Measurements from ENCODE around the gene ACVR2A.
A peak's percentile ranks its signal among the peaks of the same experiment; 100 is the strongest.

Gene ACVR2A

DNA sequence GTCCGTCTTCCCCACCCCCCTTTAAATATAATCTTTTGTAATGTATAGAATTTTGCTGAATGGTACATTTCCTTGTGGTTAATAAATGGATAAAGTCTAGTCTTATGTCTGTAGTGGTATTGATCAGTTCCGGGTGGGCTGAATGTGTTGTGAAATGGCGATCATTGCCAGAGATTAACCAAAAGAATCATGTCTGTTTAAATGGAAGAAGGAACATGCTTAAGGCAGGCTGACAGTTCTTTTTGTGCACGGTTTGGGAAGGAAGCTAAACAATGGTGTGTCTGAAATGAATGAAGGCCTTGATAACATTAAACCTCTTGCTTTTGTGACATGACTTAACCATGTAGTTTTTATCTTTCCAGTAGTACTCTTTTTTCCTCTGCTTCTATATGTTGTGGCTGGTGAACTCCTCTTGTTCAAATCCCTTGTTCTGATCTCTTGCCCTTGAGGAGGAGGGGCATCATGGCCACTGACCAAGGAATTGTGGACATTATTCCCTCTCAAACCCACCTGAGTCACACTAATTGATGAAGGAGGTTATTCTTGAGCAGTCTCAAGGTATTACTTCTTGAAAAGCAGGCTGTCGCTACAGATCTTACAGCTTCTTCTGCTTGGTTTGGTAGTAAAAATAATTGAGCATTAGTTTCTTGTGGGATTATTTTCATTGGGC is 1.7 kb downstream of the ACVR2A start:
- H3K36me3 Mint-ChIP-seq: peaks cover 8% of the 10 kb centered on the region
- H3K27ac Mint-ChIP-seq: peak overlapping the region; percentile 23
- H3K4me3 Mint-ChIP-seq: peak overlapping the region; percentile 88
- peaks cover 54% of the 10 kb centered on the region for H3K4me1 Mint-ChIP-seq (ENCODE audit: low read depth)
- H3K27me3 Mint-ChIP-seq: peaks cover 11% of the 10 kb centered on the region
- H3K9me3 Mint-ChIP-seq (ENCODE audit: low read depth): no peaks in the 10 kb centered on the region

DNA sequence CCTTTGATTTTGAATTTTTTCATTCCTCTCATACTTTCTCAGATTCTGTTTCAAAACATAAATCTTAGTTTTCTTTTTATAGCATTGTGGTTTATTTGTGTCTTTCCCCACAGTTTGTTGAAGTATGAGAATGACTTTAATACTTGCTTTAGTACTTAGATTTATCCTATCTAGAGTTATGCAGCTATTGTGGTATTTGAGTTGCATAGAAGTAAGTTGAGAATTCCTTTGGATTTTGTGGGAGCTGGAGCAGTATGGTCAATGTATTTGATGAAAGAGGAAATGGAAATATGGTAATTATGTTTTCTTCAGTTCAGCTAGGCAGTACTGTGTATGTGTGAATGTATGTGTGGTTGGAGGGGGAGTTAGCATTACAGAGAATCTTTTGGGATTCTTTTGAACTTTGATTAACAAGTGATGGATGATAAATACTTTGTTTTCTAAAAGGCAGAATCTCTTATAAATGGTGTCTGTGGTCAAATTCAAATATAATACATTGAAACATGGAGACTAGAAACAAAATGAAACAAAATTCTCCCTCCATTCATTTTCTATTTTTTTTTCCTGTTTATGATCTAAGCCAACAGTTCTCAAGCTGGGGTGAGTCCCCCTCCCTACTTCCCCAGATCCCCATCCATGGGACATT is 3.0 kb downstream of the ACVR2A start:
- H3K27ac Mint-ChIP-seq: no peak overlapping the region

DNA sequence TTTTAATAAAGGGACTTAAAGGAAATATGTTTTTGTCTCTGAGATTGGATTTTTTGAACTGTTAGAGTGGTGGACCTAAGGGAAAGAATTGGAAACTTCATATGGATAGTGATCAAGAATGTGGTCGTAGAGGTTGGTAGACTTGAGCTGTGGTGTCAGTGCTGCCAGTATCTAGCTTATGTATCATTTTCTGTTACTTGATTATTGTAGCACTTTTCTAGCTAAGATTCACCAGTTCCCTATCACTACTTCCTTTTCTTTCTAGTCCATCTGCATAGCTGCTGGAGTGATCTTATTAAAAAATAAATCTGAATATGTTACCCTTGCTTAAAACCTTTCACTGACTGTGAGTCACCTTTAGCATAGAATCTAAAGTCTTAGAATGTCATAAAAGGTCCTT is 6.0 kb downstream of the ACVR2A start:
- peaks cover 57% of the 10 kb centered on the region for H3K4me1 Mint-ChIP-seq (ENCODE audit: low read depth)
- H3K36me3 Mint-ChIP-seq: peaks cover 8% of the 10 kb centered on the region
- H3K4me3 Mint-ChIP-seq: no peak overlapping the region

More for the DNA sequence above, 3.0 kb downstream of the ACVR2A start:
- Mint-ChIP-seq H3K4me3 (peak overlapping the region; percentile 17), H3K36me3 (peaks cover 8% of the 10 kb centered on the region), H3K27me3 (peaks cover 5% of the 10 kb centered on the region), H3K4me1 (ENCODE audit: low read depth) (peaks cover 62% of the 10 kb centered on the region), H3K9me3 (ENCODE audit: low read depth) (no peaks in the 10 kb centered on the region)

DNA sequence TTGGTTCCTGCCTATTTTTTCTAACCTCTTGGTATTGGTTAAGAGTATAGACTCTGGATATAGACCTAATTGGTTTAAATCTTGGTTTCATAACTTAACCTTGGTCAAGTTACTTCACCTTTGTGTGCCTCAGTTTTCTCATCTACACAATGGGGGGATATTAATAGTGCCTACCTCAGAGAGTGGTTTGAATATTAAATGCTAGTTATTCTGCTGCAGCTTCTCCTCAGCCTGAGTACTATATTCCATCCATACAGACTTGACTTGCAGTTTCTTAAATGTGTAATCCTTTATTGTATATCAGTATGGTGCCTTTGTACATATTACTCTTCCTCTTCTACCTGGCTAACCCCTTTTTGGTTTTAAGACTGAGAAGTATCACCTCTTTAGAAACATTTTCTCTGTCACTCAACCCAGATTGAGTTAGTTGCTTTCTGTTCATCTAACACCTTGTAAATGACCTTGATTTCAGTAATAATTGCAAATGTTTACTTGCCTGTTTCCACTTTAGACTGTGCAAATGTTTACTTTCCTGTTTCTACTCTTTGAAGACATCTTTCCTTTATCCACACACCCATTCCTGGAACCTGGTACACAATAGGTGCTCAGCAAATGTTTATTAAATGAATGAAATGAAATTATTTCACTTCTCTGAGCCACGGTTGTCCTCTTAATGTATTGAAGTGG is 6.6 kb downstream of the ACVR2A start:
- peaks cover 5% of the 10 kb centered on the region for H3K27me3 Mint-ChIP-seq
- peaks cover 51% of the 10 kb centered on the region for H3K4me1 Mint-ChIP-seq (ENCODE audit: low read depth)
- H3K27ac Mint-ChIP-seq: no peak overlapping the region

More for the DNA sequence above, 6.0 kb downstream of the ACVR2A start:
- H3K9me3 Mint-ChIP-seq (ENCODE audit: low read depth): no peaks in the 10 kb centered on the region
- H3K27ac Mint-ChIP-seq: no peak overlapping the region
- peaks cover 5% of the 10 kb centered on the region for H3K27me3 Mint-ChIP-seq

DNA sequence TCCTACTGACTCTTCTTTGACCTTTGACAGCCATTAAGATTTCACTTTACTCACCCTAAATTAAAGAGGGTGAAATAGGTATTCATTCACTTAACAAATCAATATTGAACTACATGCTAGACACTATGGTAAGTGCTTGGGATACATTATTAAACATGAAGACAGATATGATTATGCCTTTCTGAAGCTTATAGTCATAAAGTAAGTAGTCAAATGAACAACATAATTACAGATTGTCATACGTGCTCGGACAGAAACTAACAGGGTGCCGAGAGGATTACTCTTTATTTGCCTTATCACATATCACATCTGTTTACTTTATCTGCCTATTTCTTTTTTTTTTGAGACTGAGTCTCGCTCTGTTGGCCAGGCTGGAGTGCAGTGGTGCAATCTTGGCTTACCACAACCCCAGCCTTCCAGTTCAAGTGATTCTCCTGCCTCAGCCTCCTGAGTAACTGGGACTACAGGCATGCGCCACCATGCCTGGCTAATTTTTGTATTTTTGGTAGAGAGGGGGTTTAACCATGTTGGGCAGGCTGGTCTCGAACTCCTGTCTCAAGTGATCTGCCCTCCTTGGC is 9.8 kb downstream of the ACVR2A start:
- Mint-ChIP-seq H3K9me3 (ENCODE audit: low read depth) (no peaks in the 10 kb centered on the region), H3K36me3 (no peaks in the 10 kb centered on the region), H3K4me3 (no peak overlapping the region), H3K4me1 (ENCODE audit: low read depth) (peaks cover 36% of the 10 kb centered on the region), H3K27ac (no peak overlapping the region), H3K27me3 (no peaks in the 10 kb centered on the region)

More for the DNA sequence above, 6.6 kb downstream of the ACVR2A start:
- H3K9me3 Mint-ChIP-seq (ENCODE audit: low read depth): no peaks in the 10 kb centered on the region
- peaks cover 7% of the 10 kb centered on the region for H3K36me3 Mint-ChIP-seq
- no peak overlapping the region for H3K4me3 Mint-ChIP-seq

DNA sequence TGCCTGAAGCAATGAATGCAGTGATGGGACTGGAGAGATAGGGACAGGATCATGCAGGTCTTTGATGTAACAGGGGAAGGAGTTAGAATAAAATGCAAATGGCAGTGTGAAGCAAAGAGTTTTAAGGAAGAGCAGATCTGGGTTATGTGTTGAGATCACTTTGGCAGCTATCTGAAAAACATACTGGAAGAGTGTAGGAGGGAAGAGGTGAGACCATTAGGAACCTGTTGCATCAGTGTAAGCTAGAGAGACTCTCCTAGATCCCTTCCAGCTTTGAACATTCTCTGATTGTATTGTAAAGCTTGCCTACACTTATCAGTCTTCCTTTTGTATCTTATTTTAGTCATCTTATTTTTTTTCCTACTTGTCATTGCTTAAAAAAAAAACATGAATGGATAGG is 10.5 kb downstream of the ACVR2A start:
- H3K36me3 Mint-ChIP-seq: no peaks in the 10 kb centered on the region
- no peak overlapping the region for H3K27ac Mint-ChIP-seq
- no peaks in the 10 kb centered on the region for H3K9me3 Mint-ChIP-seq (ENCODE audit: low read depth)
- peaks cover 34% of the 10 kb centered on the region for H3K4me1 Mint-ChIP-seq (ENCODE audit: low read depth)
- no peaks in the 10 kb centered on the region for H3K27me3 Mint-ChIP-seq
- no peak overlapping the region for H3K4me3 Mint-ChIP-seq

DNA sequence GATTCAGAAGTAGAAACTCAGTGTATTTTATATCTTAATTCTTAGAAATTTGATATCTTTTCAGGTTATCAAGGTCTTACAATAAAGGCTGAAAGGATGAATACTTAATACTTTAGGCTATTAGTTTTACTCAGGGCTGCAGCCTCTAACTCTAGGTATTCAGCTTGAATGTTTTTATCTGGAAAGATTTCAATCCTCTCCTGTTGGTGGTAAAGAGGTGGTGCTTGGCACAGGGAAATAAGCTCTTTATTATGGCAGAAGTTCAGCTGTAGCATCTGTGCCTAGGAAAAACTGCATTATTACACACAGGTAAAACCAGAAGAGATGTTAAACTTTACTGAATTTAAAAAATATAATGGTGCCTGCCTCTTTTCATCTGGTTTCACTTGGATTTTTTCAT is 11.1 kb downstream of the ACVR2A start:
- no peak overlapping the region for H3K27ac Mint-ChIP-seq
- H3K4me1 Mint-ChIP-seq (ENCODE audit: low read depth): peaks cover 27% of the 10 kb centered on the region
- no peak overlapping the region for H3K4me3 Mint-ChIP-seq
- H3K27me3 Mint-ChIP-seq: no peaks in the 10 kb centered on the region
- H3K36me3 Mint-ChIP-seq: no peaks in the 10 kb centered on the region
- no peaks in the 10 kb centered on the region for H3K9me3 Mint-ChIP-seq (ENCODE audit: low read depth)

DNA sequence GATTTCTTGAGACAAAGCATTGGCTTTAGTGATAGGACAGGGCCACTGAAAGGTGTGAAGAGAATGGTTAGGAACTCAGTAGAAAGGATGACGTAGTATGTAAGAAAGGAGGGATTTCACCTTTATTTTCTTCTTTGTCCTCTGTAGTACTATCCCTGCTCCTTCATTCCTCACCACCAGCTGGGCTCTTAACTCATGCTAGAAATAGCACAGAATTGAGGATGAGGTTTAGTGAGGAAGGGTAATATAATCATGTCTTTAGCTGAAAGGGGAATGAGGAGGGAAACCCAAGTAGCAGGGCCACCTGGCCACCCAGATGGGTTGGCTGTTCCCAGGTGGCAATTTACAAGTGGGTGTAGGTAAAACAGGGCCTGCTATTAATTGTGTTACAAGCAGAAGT is 15.2 kb downstream of the ACVR2A start:
- H3K27me3 Mint-ChIP-seq: no peaks in the 10 kb centered on the region
- H3K4me1 Mint-ChIP-seq (ENCODE audit: low read depth): peaks cover 28% of the 10 kb centered on the region
- no peak overlapping the region for H3K4me3 Mint-ChIP-seq
- no peak overlapping the region for H3K27ac Mint-ChIP-seq
- H3K9me3 Mint-ChIP-seq (ENCODE audit: low read depth): no peaks in the 10 kb centered on the region
- no peaks in the 10 kb centered on the region for H3K36me3 Mint-ChIP-seq

DNA sequence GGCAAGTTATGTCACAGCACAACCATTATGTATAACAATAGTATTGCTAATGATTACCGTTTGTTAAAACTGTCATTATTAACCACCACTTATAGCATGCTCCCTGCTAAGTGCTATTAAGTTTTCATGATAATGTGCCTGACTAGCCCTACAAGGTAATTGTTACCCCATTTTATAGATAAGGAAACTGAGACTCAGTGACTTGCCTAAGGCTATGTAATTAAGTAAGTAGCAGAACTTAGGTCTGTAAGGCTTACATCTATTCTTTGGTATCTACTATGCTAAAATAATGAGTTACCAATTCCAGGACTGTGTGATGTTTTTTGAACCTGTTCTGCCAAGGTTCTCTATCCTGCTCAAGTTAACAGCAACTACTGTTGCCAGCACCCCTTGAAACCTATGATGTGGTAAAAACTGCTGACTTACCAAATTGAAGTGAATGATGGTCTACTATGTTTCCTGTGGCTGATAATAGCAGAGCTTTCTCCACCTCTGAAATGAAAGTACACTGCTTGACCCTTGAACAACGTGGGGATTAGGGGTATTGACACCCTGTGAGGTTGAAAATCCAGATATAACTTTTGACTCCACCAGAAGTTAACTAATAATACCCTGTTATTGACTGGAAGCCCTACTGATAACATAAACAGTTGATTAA is 18.2 kb downstream of the ACVR2A start:
- no peak overlapping the region for H3K4me3 Mint-ChIP-seq
- peaks cover 23% of the 10 kb centered on the region for H3K4me1 Mint-ChIP-seq (ENCODE audit: low read depth)
- no peaks in the 10 kb centered on the region for H3K9me3 Mint-ChIP-seq (ENCODE audit: low read depth)
- H3K27ac Mint-ChIP-seq: no peak overlapping the region
- H3K36me3 Mint-ChIP-seq: no peaks in the 10 kb centered on the region
- no peaks in the 10 kb centered on the region for H3K27me3 Mint-ChIP-seq

DNA sequence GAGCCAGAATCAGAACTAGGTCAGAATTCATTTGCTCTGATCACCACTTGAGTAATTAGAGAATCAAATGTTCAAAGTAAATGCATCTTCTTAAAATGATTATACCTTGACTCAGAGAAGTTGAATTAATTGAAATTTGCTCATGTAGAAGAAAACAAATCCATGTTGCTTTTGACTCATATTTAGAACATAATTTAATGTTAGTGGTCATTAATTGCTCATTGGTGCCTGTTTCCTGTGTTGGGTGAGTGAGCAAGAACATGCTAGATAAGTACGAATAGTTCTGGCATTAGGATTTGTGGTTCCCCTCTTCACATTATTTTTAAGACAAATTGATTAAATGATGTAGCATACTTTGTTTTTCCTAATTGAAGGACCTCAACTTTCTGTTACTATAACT is 19.0 kb downstream of the ACVR2A start:
- peaks cover 20% of the 10 kb centered on the region for H3K4me1 Mint-ChIP-seq (ENCODE audit: low read depth)
- no peaks in the 10 kb centered on the region for H3K9me3 Mint-ChIP-seq (ENCODE audit: low read depth)
- H3K27me3 Mint-ChIP-seq: no peaks in the 10 kb centered on the region
- no peak overlapping the region for H3K27ac Mint-ChIP-seq
- H3K36me3 Mint-ChIP-seq: no peaks in the 10 kb centered on the region
- H3K4me3 Mint-ChIP-seq: no peak overlapping the region

DNA sequence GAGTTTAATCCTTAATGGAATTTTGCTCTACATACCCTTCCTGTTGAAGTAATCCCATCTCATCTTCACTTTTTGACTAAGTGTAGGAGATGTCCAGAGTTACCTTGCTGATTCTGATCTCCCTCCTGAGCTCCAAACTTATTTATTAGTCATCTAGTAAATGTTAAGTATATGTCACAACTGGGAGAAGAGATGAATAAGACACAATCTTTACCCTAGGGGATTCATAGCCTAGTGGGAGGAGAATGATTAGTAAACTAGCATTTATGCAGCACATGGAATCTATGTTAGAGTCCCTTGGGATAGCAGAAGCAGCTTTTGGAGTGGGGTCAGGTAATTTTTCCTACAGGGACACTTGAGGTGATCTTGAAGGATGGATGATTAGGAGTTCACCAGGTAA is 20.7 kb downstream of the ACVR2A start:
- no peak overlapping the region for H3K4me3 Mint-ChIP-seq
- no peaks in the 10 kb centered on the region for H3K27me3 Mint-ChIP-seq
- no peaks in the 10 kb centered on the region for H3K9me3 Mint-ChIP-seq (ENCODE audit: low read depth)
- no peak overlapping the region for H3K27ac Mint-ChIP-seq
- H3K36me3 Mint-ChIP-seq: no peaks in the 10 kb centered on the region
- H3K4me1 Mint-ChIP-seq (ENCODE audit: low read depth): peaks cover 23% of the 10 kb centered on the region

DNA sequence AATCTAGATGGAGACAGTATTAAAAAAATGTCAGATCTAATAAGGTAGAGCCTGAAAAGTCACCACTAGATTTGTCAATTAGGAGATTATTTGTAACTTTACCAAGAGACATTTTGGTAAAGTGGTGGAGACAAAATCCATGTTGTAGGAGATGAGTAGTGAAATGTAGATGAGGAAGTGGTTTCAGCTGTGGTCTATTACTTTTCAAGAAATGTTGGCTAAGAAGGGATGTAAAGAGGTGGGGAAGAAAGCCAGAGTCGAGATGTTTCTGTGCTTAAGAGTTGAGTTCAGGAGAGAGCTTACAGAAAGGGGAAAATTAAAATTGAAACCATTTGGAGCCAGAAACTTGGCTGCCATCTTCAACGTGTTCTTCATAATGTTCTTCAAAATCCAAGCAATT is 22.2 kb downstream of the ACVR2A start:
- H3K27ac Mint-ChIP-seq: no peak overlapping the region
- no peak overlapping the region for H3K4me3 Mint-ChIP-seq
- H3K9me3 Mint-ChIP-seq (ENCODE audit: low read depth): no peaks in the 10 kb centered on the region
- no peaks in the 10 kb centered on the region for H3K27me3 Mint-ChIP-seq
- H3K4me1 Mint-ChIP-seq (ENCODE audit: low read depth): peaks cover 19% of the 10 kb centered on the region
- H3K36me3 Mint-ChIP-seq: peaks cover 3% of the 10 kb centered on the region

DNA sequence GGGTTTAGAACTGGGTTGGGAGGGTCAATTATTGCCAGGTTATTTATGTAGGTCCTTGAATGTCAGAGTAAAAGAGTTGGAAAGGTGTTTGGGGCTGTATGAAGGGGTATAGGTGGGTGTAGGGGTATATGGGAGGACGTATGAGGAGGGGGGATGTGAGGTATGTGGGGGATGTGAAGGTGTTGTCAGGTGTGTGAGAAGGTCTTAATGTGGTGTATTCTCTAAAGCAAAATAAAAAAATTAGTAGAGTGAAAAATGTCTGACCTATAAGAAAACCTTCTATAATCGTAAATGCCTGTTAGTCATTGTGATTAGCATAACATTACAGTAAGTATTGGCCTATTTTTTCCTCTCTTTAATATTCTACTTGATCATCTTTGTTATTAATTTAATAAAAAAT is 25.1 kb downstream of the ACVR2A start:
- Mint-ChIP-seq H3K27me3 (no peaks in the 10 kb centered on the region), H3K4me3 (no peak overlapping the region), H3K27ac (no peak overlapping the region), H3K9me3 (ENCODE audit: low read depth) (no peaks in the 10 kb centered on the region), H3K36me3 (peaks cover 7% of the 10 kb centered on the region), H3K4me1 (ENCODE audit: low read depth) (peaks cover 8% of the 10 kb centered on the region)

DNA sequence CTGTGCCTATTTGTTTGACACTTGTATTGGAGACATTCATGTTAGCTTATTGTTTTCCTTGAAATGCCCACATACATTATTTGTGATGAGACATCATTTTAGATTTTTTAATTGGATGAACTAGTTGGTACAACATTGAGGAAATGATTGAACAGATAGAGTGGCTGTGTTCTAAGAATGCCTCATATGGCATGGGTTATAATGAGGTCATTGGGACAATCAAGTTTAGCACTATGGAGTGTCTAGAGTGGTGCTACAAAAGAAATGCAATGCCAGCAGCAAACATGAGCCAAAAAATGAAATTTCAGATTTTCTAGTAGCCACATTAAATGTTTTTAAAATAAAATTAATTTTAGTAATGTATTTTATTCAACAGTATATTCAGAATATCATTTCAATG is 28.1 kb downstream of the ACVR2A start:
- Mint-ChIP-seq H3K36me3 (peaks cover 7% of the 10 kb centered on the region), H3K4me3 (no peak overlapping the region), H3K9me3 (ENCODE audit: low read depth) (no peaks in the 10 kb centered on the region), H3K4me1 (ENCODE audit: low read depth) (peaks cover 12% of the 10 kb centered on the region), H3K27ac (no peak overlapping the region), H3K27me3 (no peaks in the 10 kb centered on the region)

Measured in activated naive CD8-positive, alpha-beta T cell (primary cell).